ENCODE results near the gene TRAF1. TPM values are rescaled to one million over a fixed set of nuclear protein-coding genes. Genes with fewer than 3 reads are reported as not detected.

Gene TRAF1
- total RNA-seq, 1 experiment from 2014 or later = 1.4 TPM

DNA sequence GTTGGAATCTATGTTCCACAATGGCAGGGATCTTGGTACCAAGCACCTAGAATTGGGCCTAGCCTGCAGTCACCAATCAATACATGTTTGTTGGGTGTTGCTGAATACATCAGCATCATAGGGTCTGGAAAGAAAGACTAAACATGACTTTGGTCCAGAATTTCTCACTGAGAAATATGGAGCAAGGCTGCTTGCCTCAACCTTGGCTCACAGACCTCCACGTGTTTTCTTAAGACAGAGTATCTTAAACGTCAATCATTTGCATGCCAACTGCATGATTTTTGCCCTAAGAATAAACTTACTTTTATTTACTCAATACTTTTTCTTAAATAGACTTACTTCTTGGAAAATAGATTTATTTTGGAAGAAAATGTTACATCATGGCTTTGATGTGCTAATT is 22.7 kb upstream of the TRAF1 start:
- Mint-ChIP-seq H3K27ac (no peak overlapping the region), H3K36me3 (ENCODE audit: insufficient read depth in 1 of 3, low read depth in 3 of 3) (no peaks in the 10 kb centered on the region), H3K9me3 (no peaks in the 10 kb centered on the region), H3K4me1 (peaks cover 8 to 9% of the 10 kb centered on the region in 2 experiments), H3K27me3 (ENCODE audit: low read depth) (no peaks in the 10 kb centered on the region), H3K4me3 (no peak overlapping the region)
- no peaks in the 10 kb centered on the region for H3K79me2 ChIP-seq (ENCODE audit: insufficient read depth, low read length)
- H3K18ac ChIP-seq (ENCODE audit: insufficient read length, low read depth, low read length) = no peak overlapping the region
- H4K91ac ChIP-seq (ENCODE audit: insufficient read length, low read depth, low read length) = no peak overlapping the region
- no CpG with 5 or more reads among the region's 2 CpGs for WGBS (ENCODE audit: extremely low coverage, insufficient read length, low lambda C conversion rate)
- H3K9ac ChIP-seq (ENCODE audit: extremely low read depth, insufficient read length, low read length) = no peak overlapping the region
- no peak overlapping the region for H3K27ac ChIP-seq (ENCODE audit: insufficient read length, low read depth, low read length)
- H3K27me3 ChIP-seq (ENCODE audit: insufficient read depth, low read length) = no peaks in the 10 kb centered on the region
- H4K5ac ChIP-seq (ENCODE audit: insufficient read length, low read depth, low read length) = no peak overlapping the region
- H4K8ac ChIP-seq (replicated peaks; ENCODE audit: insufficient read length, low read depth, low read length) = no peak overlapping the region
- TF ChIP-seq, protein P1, sequence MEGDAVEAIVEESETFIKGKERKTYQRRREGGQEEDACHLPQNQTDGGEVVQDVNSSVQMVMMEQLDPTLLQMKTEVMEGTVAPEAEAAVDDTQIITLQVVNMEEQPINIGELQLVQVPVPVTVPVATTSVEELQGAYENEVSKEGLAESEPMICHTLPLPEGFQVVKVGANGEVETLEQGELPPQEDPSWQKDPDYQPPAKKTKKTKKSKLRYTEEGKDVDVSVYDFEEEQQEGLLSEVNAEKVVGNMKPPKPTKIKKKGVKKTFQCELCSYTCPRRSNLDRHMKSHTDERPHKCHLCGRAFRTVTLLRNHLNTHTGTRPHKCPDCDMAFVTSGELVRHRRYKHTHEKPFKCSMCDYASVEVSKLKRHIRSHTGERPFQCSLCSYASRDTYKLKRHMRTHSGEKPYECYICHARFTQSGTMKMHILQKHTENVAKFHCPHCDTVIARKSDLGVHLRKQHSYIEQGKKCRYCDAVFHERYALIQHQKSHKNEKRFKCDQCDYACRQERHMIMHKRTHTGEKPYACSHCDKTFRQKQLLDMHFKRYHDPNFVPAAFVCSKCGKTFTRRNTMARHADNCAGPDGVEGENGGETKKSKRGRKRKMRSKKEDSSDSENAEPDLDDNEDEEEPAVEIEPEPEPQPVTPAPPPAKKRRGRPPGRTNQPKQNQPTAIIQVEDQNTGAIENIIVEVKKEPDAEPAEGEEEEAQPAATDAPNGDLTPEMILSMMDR (conservative IDR thresholded peaks at IDR 0.05) = no peak
- H2BK5ac ChIP-seq (ENCODE audit: insufficient read length, low read length) = no peak overlapping the region
- no peak overlapping the region for H3K14ac ChIP-seq (ENCODE audit: insufficient read depth, low read length)
- no peaks in the 10 kb centered on the region for H3K79me1 ChIP-seq (ENCODE audit: insufficient read depth, low read depth, low read length, poor library complexity, severe bottlenecking)
- DNase-seq = no peak
- no peak overlapping the region for H2BK120ac ChIP-seq (ENCODE audit: low read depth, low read length, poor library complexity, severe bottlenecking)
- no peaks in the 10 kb centered on the region for H3K23me2 ChIP-seq (ENCODE audit: insufficient read length, low read depth, low read length, poor library complexity, severe bottlenecking)
- no peaks in the 10 kb centered on the region for H4K20me1 ChIP-seq (ENCODE audit: control insufficient read depth, insufficient read depth, insufficient read length)
- no peak overlapping the region for H3T11ph ChIP-seq (ENCODE audit: low read length)
- no peak overlapping the region for H3K4ac ChIP-seq (ENCODE audit: low read depth, low read length)
- no peak overlapping the region for H3K4me2 ChIP-seq (ENCODE audit: insufficient read depth, insufficient read length, low read length)
- no peak overlapping the region for H2BK15ac ChIP-seq (ENCODE audit: low read depth, low read length)
- no peaks in the 10 kb centered on the region for H3K9me3 ChIP-seq (ENCODE audit: control insufficient read depth, low read depth, low read length)
- H3K56ac ChIP-seq (ENCODE audit: insufficient read length, low read depth, low read length) = no peak overlapping the region
- no peak overlapping the region for H2AFZ ChIP-seq (ENCODE audit: low read length)
- H2BK20ac ChIP-seq (ENCODE audit: low read depth, low read length, poor library complexity, severe bottlenecking) = no peak overlapping the region
- H3K4me1 ChIP-seq (ENCODE audit: insufficient read depth, low read length) = 0 out of 2 replicates have a peak, but pooled peaks cover 4% of the 10 kb centered on the region
- H3K23ac ChIP-seq (ENCODE audit: insufficient read length, low read depth, low read length) = no peak overlapping the region
- H2BK12ac ChIP-seq (ENCODE audit: insufficient read length, low read depth, low read length) = no peak overlapping the region
- H2AK5ac ChIP-seq (ENCODE audit: insufficient read length, low read length) = no peak overlapping the region
